ENCODE data around the gene BCL7C. TPM values are rescaled to one million over a fixed set of nuclear protein-coding genes. Genes with fewer than 3 reads are reported as not detected.

The BCL7C gene
- total and polyA plus RNA-seq, 10 of the 15 experiments (the other 5 are each of a cell fraction or from before 2014, with no cell fraction given) = 1.1 to 30.5 (median 13.7) TPM

- ChIA-PET RAD21 (ENCODE audit: unreplicated experiment) (interaction anchor here (0.6 to 0.8 kb wide), 2 partner anchors 77 to 120 kb away, joined by 3 to 7 read pairs; no protein-coding TSS in a partner anchor), POLR2A (interaction anchor here (0.5 kb wide), 1 partner anchor 205 kb away, joined by 5 read pairs; no protein-coding TSS in a partner anchor), SMC1A (ENCODE audit: uncharacterized antibody, unreplicated experiment) (interaction anchor here (0.6 to 1.0 kb wide), 2 partner anchors 78 to 226 kb away, joined by 3 to 14 read pairs; no protein-coding TSS in a partner anchor), CTCF (interaction anchor here (0.6 to 1.0 kb wide), 4 partner anchors 78 to 351 kb away, joined by 3 to 15 read pairs (median 3); no protein-coding TSS in a partner anchor)
- Histone ChIP-seq H3K27me3 (replicated peaks in 1 of 2; ENCODE audit: control insufficient read depth in 2 of 2, insufficient read depth in 2 of 2, low read length in 1 of 2) (no peaks in the 10 kb centered on the region), H3K4me2 (ENCODE audit: control insufficient read depth, insufficient read depth) (peak overlapping the region; percentile 99), H2AFZ (ENCODE audit: control insufficient read depth, low read depth, low read length) (peak overlapping the region; percentile 93), H3K9ac (ENCODE audit: control insufficient read depth, insufficient read depth, low read length) (peak overlapping the region; percentile 70), H3K36me3 (ENCODE audit: control insufficient read depth in 2 of 2, insufficient read depth in 2 of 2, low read length in 1 of 2) (no peaks in the 10 kb centered on the region; a peak in 2 of 4 replicates), H3K4me1 (ENCODE audit: control insufficient read depth, insufficient read depth, low read length) (peaks cover 4% of the 10 kb centered on the region; the same call in 1 of the 2 replicates), H3K79me2 (ENCODE audit: control insufficient read depth, insufficient read depth, low read length) (peaks cover 5% of the 10 kb centered on the region), H3K27ac (ENCODE audit: control insufficient read depth, insufficient read depth) (peak overlapping the region; percentile 89), H3K9me3 (replicated peaks; ENCODE audit: control insufficient read depth, insufficient read depth, low read length) (no peaks in the 10 kb centered on the region), H3K4me3 (peak overlapping the region; percentile 86), H4K20me1 (ENCODE audit: control insufficient read depth, insufficient read depth) (no peaks in the 10 kb centered on the region)
- FAIRE-seq = peak; percentile 100
- in situ Hi-C loops (cut with MboI) (loop anchor here (5.0 kb wide), 1 partner anchor 80 kb away; no protein-coding TSS in a partner anchor), intact Hi-C loops (cut with micrococcal nuclease; ENCODE audit: unreplicated experiment) (loop anchor here (2.0 to 10.0 kb wide), 5 partner anchors 26 to 268 kb away; partner anchors contain the start of genes CFAP119, CTF1, FBRS and PRR14)
- DNase-seq (ENCODE audit: low read depth, low spot score) = peak; percentile 98
- WGBS (ENCODE audit: insufficient coverage, insufficient replicate concordance, low lambda C conversion rate, missing lambda C conversion rate) = under 1% methylated on average over 42 of the region's 42 CpGs
- TSS peak; percentile 90 for BruUV-seq (replicated peaks)
- peak; percentile 87 for ATAC-seq
- TF ChIP-seq TBL1XR1 (IDR thresholded peaks at IDR 0.05; ENCODE audit: low read depth, low read length) = peak; percentile 95
- TF ChIP-seq ZBTB40 (IDR thresholded peaks at IDR 0.05; ENCODE audit: borderline replicate concordance) = peak; percentile 98
- no peak; the same call in 1 of the 2 replicates for TF ChIP-seq POLR2A (IDR thresholded peaks at IDR 0.05; ENCODE audit: low read depth, low read length)
- TF ChIP-seq CBX5 (IDR thresholded peaks at IDR 0.05; ENCODE audit: low read depth) = no peak
- TF ChIP-seq MYB (IDR thresholded peaks at IDR 0.05; ENCODE audit: borderline replicate concordance, low read depth, low read length) = no peak; the same call in 1 of the 2 replicates
- TF ChIP-seq NBN (IDR thresholded peaks at IDR 0.05) = 0 out of 2 replicates have a peak, but pooled peaks have one; percentile 27
- TF ChIP-seq IRF5 (IDR thresholded peaks at IDR 0.05; ENCODE audit: borderline replicate concordance) = no peak
- peak; percentile 39; the same call in 1 of the 2 replicates for TF ChIP-seq SMAD5 (IDR thresholded peaks at IDR 0.05; ENCODE audit: low read depth)
- TF ChIP-seq SIX5 (IDR thresholded peaks at IDR 0.05; ENCODE audit: low read depth, low read length, severe bottlenecking) = peak; percentile 96
- no peak for TF ChIP-seq RB1 (IDR thresholded peaks at IDR 0.05; ENCODE audit: borderline replicate concordance)
- TF ChIP-seq IKZF1 (conservative IDR thresholded peaks at IDR 0.05) = peak; percentile 100
- no peak for TF ChIP-seq HSF1 (IDR thresholded peaks at IDR 0.05; ENCODE audit: low read depth, low read length)
- TF ChIP-seq NR2F1 (conservative IDR thresholded peaks at IDR 0.05) = peak; percentile 81
- TF ChIP-seq SREBF2 (IDR thresholded peaks at IDR 0.05; ENCODE audit: low read length) = peak; percentile 57; the same call in 1 of the 2 replicates
- TF ChIP-seq CBX3 (IDR thresholded peaks at IDR 0.05; ENCODE audit: borderline replicate concordance, low read depth) = no peak
- peak; percentile 23; the same call in 1 of the 2 replicates for TF ChIP-seq ZNF207 (IDR thresholded peaks at IDR 0.05; ENCODE audit: borderline replicate concordance)
- TF ChIP-seq FOS (IDR thresholded peaks at IDR 0.05; ENCODE audit: borderline replicate concordance, extremely low read depth, insufficient read length) = no peak
- TF ChIP-seq SMARCA5 (IDR thresholded peaks at IDR 0.05) = peak; percentile 86
- TF ChIP-seq PML (IDR thresholded peaks at IDR 0.05; ENCODE audit: low read length) = no peak
Observed at GRCh38 chr16:30922420-30922959, 28.6 kb upstream of the BCL7C start.

Data from GM12878 (cell line).